ENCODE data around the gene LRRC34. TPM values are rescaled to one million over a fixed set of nuclear protein-coding genes. Genes with fewer than 3 reads are reported as not detected.

The LRRC34 gene
- total and polyA plus RNA-seq, 2 of the 8 experiments (the other 6 are each of a cell fraction or from before 2014, with no cell fraction given): 3.3 to 4.1 TPM

- TF ChIP-seq JUND (IDR thresholded peaks at IDR 0.05; ENCODE audit: low read length) (no peak), POU5F1 (IDR thresholded peaks at IDR 0.05; ENCODE audit: low read depth, low read length) (no peak), CBX8 (IDR thresholded peaks at IDR 0.05; ENCODE audit: borderline replicate concordance, low read depth, low read length) (no peak), POLR2AphosphoS5 (IDR thresholded peaks at IDR 0.05; ENCODE audit: low read depth, low read length) (no peak), CTBP2 (IDR thresholded peaks at IDR 0.05; ENCODE audit: borderline replicate concordance, insufficient read depth, insufficient read length, low read length) (no peak), EGR1 (IDR thresholded peaks at IDR 0.05; ENCODE audit: borderline replicate concordance, low read depth, low read length) (no peak), EP300 (IDR thresholded peaks at IDR 0.05; ENCODE audit: borderline replicate concordance in 1 of 2, low read depth in 2 of 2, low read length in 2 of 2) (no peak), E2F6 (IDR thresholded peaks at IDR 0.05) (peak; percentile 85), YY1 (IDR thresholded peaks at IDR 0.05; ENCODE audit: low read depth, low read length) (no peak), RAD21 (IDR thresholded peaks at IDR 0.05 in 1 of 2, conservative IDR thresholded peaks at IDR 0.05 in 1 of 2; ENCODE audit: low read depth in 2 of 2, low read length in 2 of 2) (peak; percentile 39 to 57), MAX (IDR thresholded peaks at IDR 0.05) (peak; percentile 97), SIN3A (conservative IDR thresholded peaks at IDR 0.05 in 1 of 2, IDR thresholded peaks at IDR 0.05 in 1 of 2; ENCODE audit: low read depth in 1 of 2, low read length in 2 of 2) (peak in 1 of 2 experiments; percentile 64; a peak in 2 of 4 replicates), SRF (IDR thresholded peaks at IDR 0.05; ENCODE audit: low read depth, low read length) (no peak), SP1 (IDR thresholded peaks at IDR 0.05; ENCODE audit: low read depth, low read length) (no peak), ATF3 (IDR thresholded peaks at IDR 0.05; ENCODE audit: insufficient read depth, low read depth, low read length) (0 out of 2 replicates have a peak, but pooled peaks have one; percentile 22)
These were observed 1.2 kb upstream of the LRRC34 start (continued) for GRCh38 chr3:169813757-169814517.

Measured in H1 (cell line).